ENCODE results near the gene PURB. TPM values are rescaled to one million over a fixed set of nuclear protein-coding genes. Genes with fewer than 3 reads are reported as not detected.

PURB gene
- total and polyA plus RNA-seq, 10 of the 15 experiments (the other 5 are each of a cell fraction or from before 2014, with no cell fraction given): 0.77 to 18.6 (median 8.9) TPM

DNA sequence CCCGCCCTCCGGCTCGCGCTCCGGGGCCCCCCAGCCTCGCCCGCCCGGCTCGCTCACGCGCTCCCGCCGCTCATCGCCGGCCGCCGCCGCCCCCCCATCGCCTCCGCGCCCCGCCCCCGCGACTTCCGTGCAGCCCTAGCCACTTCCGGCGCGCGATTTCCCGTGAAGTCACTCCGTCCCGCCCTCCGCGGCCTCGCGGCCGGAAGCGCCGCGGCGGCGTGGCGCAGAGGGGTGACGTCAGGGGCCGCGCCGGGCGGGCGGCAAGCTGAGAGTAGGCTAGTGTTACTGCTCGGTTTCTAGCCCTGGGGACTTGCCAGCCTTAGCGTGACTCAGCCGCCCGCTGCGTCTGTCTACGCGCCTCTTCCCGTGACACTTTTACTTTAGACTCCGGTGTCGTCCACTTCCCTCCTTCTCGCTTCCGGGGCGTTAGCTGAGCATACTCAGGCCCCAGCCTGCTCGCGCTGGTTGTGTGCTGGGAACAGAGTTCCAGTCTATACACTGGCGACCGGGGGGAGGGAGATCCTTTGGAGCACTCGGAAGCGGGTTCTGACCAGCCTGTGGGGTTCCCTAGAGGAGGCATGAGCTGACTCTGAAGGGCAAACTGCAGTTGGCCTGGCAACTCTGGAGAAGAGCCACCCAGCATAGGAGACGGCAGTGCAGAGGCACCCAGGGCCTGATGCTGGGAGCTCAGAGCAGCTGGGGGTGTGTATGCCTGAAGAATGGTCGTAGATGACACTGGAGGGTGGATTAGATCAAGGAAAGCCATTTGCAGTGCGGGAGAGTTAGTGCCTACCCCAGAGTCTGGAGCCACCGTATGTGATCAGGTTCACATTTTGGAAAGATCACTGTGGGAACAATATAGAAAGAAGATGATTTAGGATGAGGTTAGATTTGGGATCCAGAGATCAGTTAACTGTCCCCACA is at the start of gene PURB (continued):
- TF ChIP-seq, protein P1, sequence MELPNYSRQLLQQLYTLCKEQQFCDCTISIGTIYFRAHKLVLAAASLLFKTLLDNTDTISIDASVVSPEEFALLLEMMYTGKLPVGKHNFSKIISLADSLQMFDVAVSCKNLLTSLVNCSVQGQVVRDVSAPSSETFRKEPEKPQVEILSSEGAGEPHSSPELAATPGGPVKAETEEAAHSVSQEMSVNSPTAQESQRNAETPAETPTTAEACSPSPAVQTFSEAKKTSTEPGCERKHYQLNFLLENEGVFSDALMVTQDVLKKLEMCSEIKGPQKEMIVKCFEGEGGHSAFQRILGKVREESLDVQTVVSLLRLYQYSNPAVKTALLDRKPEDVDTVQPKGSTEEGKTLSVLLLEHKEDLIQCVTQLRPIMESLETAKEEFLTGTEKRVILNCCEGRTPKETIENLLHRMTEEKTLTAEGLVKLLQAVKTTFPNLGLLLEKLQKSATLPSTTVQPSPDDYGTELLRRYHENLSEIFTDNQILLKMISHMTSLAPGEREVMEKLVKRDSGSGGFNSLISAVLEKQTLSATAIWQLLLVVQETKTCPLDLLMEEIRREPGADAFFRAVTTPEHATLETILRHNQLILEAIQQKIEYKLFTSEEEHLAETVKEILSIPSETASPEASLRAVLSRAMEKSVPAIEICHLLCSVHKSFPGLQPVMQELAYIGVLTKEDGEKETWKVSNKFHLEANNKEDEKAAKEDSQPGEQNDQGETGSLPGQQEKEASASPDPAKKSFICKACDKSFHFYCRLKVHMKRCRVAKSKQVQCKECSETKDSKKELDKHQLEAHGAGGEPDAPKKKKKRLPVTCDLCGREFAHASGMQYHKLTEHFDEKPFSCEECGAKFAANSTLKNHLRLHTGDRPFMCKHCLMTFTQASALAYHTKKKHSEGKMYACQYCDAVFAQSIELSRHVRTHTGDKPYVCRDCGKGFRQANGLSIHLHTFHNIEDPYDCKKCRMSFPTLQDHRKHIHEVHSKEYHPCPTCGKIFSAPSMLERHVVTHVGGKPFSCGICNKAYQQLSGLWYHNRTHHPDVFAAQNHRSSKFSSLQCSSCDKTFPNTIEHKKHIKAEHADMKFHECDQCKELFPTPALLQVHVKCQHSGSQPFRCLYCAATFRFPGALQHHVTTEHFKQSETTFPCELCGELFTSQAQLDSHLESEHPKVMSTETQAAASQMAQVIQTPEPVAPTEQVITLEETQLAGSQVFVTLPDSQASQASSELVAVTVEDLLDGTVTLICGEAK (IDR thresholded peaks at IDR 0.05; ENCODE audit: borderline replicate concordance): peak; percentile 64; the same call in 1 of the 2 replicates
- TF ChIP-seq RB1 (IDR thresholded peaks at IDR 0.05; ENCODE audit: borderline replicate concordance) (peak; percentile 51; the same call in 1 of the 2 replicates), ZNF207 (IDR thresholded peaks at IDR 0.05; ENCODE audit: borderline replicate concordance) (peak; percentile 89; the same call in 1 of the 2 replicates), ZBED1 (IDR thresholded peaks at IDR 0.05; ENCODE audit: borderline replicate concordance) (peak; percentile 42; the same call in 1 of the 2 replicates), TARDBP (IDR thresholded peaks at IDR 0.05; ENCODE audit: borderline replicate concordance) (no peak), EZH2 (IDR thresholded peaks at IDR 0.05; ENCODE audit: borderline replicate concordance, control insufficient read depth, low read depth, low read length) (no peak), FOXM1 (IDR thresholded peaks at IDR 0.05; ENCODE audit: low read depth, low read length) (no peak), JUNB (IDR thresholded peaks at IDR 0.05) (no peak), HDAC2 (IDR thresholded peaks at IDR 0.05) (no peak), NR2C1 (IDR thresholded peaks at IDR 0.05) (peak; percentile 63), MAX (IDR thresholded peaks at IDR 0.05; ENCODE audit: low read depth, low read length) (peak; percentile 48; the same call in 1 of the 2 replicates), SRF (IDR thresholded peaks at IDR 0.05; ENCODE audit: low read depth in 2 of 2, low read length in 2 of 2) (peak; percentile 58 to 88), ATF7 (IDR thresholded peaks at IDR 0.05; ENCODE audit: low read depth) (peak; percentile 84), ZNF24 (IDR thresholded peaks at IDR 0.05) (no peak), TCF3 (IDR thresholded peaks at IDR 0.05; ENCODE audit: borderline replicate concordance, insufficient read depth, low read depth, low read length) (0 out of 2 replicates have a peak, but pooled peaks have one; percentile 14), WRNIP1 (IDR thresholded peaks at IDR 0.05; ENCODE audit: borderline replicate concordance, low read depth, low read length) (no peak), PML (IDR thresholded peaks at IDR 0.05; ENCODE audit: low read length) (peak; percentile 97), BCL11A (IDR thresholded peaks at IDR 0.05; ENCODE audit: low read depth, low read length) (0 out of 2 replicates have a peak, but pooled peaks have one; percentile 37), POLR2A (IDR thresholded peaks at IDR 0.05; ENCODE audit: low read depth, low read length) (peak; percentile 91), ZSCAN29 (IDR thresholded peaks at IDR 0.05) (0 out of 2 replicates have a peak, but pooled peaks have one; percentile 9)
- TF ChIP-seq, protein P2, sequence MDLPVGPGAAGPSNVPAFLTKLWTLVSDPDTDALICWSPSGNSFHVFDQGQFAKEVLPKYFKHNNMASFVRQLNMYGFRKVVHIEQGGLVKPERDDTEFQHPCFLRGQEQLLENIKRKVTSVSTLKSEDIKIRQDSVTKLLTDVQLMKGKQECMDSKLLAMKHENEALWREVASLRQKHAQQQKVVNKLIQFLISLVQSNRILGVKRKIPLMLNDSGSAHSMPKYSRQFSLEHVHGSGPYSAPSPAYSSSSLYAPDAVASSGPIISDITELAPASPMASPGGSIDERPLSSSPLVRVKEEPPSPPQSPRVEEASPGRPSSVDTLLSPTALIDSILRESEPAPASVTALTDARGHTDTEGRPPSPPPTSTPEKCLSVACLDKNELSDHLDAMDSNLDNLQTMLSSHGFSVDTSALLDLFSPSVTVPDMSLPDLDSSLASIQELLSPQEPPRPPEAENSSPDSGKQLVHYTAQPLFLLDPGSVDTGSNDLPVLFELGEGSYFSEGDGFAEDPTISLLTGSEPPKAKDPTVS (IDR thresholded peaks at IDR 0.05; ENCODE audit: low read depth, low read length): no peak
- TF ChIP-seq, protein P3, sequence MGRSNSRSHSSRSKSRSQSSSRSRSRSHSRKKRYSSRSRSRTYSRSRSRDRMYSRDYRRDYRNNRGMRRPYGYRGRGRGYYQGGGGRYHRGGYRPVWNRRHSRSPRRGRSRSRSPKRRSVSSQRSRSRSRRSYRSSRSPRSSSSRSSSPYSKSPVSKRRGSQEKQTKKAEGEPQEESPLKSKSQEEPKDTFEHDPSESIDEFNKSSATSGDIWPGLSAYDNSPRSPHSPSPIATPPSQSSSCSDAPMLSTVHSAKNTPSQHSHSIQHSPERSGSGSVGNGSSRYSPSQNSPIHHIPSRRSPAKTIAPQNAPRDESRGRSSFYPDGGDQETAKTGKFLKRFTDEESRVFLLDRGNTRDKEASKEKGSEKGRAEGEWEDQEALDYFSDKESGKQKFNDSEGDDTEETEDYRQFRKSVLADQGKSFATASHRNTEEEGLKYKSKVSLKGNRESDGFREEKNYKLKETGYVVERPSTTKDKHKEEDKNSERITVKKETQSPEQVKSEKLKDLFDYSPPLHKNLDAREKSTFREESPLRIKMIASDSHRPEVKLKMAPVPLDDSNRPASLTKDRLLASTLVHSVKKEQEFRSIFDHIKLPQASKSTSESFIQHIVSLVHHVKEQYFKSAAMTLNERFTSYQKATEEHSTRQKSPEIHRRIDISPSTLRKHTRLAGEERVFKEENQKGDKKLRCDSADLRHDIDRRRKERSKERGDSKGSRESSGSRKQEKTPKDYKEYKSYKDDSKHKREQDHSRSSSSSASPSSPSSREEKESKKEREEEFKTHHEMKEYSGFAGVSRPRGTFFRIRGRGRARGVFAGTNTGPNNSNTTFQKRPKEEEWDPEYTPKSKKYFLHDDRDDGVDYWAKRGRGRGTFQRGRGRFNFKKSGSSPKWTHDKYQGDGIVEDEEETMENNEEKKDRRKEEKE (IDR thresholded peaks at IDR 0.05): no peak
